Measurements from ENCODE around the gene MRPL52. TPM values are rescaled to one million over a fixed set of nuclear protein-coding genes. Genes with fewer than 3 reads are reported as not detected.

Gene MRPL52
- total RNA-seq, 1 donor from 2014 or later: 137 TPM

DNA sequence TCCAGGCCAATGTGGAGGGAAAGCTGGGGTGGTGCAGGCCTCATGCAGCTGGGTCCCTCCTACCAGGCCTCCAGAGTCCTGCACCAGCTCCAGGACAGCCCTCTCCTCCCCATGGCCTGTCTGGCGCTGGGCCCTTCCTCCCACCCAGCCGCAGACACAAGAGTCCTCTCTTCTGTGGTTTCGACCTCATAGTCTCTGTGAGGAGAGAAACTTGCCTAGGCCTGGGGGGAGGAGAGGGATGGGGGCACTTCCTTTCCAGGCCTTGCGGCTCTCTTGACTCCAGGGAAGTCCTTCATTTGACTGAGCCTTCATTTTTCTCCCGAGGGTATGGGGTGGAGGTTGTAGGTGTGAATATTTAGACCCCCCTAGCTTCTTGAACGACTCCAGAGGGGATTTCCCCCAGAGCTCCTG is 8.9 kb downstream of the MRPL52 start:
- Mint-ChIP-seq H3K4me1 (peaks cover 31% of the 10 kb centered on the region), H3K4me3 (peak overlapping the region; percentile 90), H3K9me3 (no peaks in the 10 kb centered on the region), H3K27ac (ENCODE audit: unreplicated experiment) (no peak overlapping the region), H3K36me3 (ENCODE audit: low read depth) (peaks cover 15% of the 10 kb centered on the region), H3K27me3 (ENCODE audit: low read depth) (peaks cover 33% of the 10 kb centered on the region)
- DNase-seq (ENCODE audit: low read depth, low spot score): no peak
- no peak for TF ChIP-seq CTCF (conservative IDR thresholded peaks at IDR 0.05)

DNA sequence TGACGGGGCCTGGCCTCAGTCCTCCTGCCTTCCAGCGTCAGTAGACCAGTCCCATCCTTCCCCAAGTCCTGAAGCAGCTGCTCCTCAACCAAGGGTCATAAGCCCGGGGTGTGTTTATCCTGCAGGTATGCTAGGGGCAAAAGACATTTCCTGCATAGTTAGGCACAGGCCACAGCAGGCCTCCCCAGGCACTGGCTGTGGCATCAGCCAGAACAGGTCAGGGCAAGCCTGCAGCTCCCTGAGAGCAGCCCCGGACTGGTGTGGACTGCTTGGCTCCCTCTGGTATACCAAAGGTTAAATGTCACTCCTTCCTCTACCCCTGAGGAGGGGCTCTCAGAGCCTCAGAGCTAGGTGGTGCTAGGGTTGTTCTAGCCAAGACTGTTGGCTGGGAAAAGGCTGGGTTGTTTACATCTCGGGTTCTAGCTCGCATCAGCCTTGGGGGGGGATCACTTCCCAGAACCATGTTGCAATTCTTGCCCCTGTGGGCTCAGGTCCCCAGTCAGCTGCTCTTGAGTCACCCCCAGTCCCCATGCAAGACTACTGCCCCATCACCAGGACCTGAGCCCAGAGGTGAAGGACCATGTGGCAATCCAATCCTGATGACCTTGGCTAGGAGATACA is 9.6 kb downstream of the MRPL52 start:
- TF ChIP-seq CTCF (conservative IDR thresholded peaks at IDR 0.05): no peak
- peaks cover 31% of the 10 kb centered on the region for H3K4me1 Mint-ChIP-seq
- peaks cover 15% of the 10 kb centered on the region for H3K36me3 Mint-ChIP-seq (ENCODE audit: low read depth)
- peaks cover 33% of the 10 kb centered on the region for H3K27me3 Mint-ChIP-seq (ENCODE audit: low read depth)
- no peaks in the 10 kb centered on the region for H3K9me3 Mint-ChIP-seq
- H3K27ac Mint-ChIP-seq (ENCODE audit: unreplicated experiment): no peak overlapping the region
- DNase-seq (ENCODE audit: low read depth, low spot score): no peak
- H3K4me3 Mint-ChIP-seq: peak overlapping the region; percentile 90

GRCh38 chr14:22841311-22841710 is 11.6 kb downstream of the MRPL52 start:
- Mint-ChIP-seq H3K4me1 (peaks cover 26% of the 10 kb centered on the region), H3K36me3 (ENCODE audit: low read depth) (peaks cover 6% of the 10 kb centered on the region), H3K4me3 (no peak overlapping the region), H3K27me3 (ENCODE audit: low read depth) (peaks cover 22% of the 10 kb centered on the region), H3K9me3 (no peaks in the 10 kb centered on the region), H3K27ac (ENCODE audit: unreplicated experiment) (no peak overlapping the region)
- DNase-seq (ENCODE audit: low read depth, low spot score): no peak
- no peak for TF ChIP-seq CTCF (conservative IDR thresholded peaks at IDR 0.05)

DNA sequence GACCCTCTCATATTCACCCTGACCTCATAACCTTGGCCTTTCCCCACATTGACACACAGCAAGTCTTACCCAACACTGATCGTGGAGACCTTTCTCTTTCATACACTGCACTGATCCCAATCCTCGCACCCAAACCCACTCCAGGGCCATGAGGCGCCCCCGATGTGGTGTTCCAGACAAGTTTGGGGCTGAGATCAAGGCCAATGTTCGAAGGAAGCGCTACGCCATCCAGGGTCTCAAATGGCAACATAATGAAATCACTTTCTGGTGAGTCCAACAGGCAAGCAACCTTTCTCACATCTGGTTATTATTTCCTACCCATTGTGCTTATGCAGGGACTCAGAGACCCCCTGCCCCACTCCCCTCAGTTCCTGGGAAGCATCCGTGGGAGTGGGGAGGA is 12.1 kb downstream of the MRPL52 start:
- no peak for DNase-seq (ENCODE audit: low read depth, low spot score)
- no peak overlapping the region for H3K4me3 Mint-ChIP-seq
- no peak for TF ChIP-seq CTCF (conservative IDR thresholded peaks at IDR 0.05)
- peaks cover 6% of the 10 kb centered on the region for H3K36me3 Mint-ChIP-seq (ENCODE audit: low read depth)
- no peak overlapping the region for H3K27ac Mint-ChIP-seq (ENCODE audit: unreplicated experiment)
- peaks cover 25% of the 10 kb centered on the region for H3K4me1 Mint-ChIP-seq
- H3K9me3 Mint-ChIP-seq: no peaks in the 10 kb centered on the region
- peaks cover 18% of the 10 kb centered on the region for H3K27me3 Mint-ChIP-seq (ENCODE audit: low read depth)

GRCh38 chr14:22842211-22843122 is 12.8 kb downstream of the MRPL52 start:
- no peak for TF ChIP-seq CTCF (conservative IDR thresholded peaks at IDR 0.05)
- Mint-ChIP-seq H3K27ac (ENCODE audit: unreplicated experiment) (no peak overlapping the region), H3K9me3 (no peaks in the 10 kb centered on the region), H3K4me1 (peaks cover 22% of the 10 kb centered on the region), H3K27me3 (ENCODE audit: low read depth) (peaks cover 11% of the 10 kb centered on the region), H3K36me3 (ENCODE audit: low read depth) (peaks cover 6% of the 10 kb centered on the region), H3K4me3 (peak overlapping the region; percentile 23)
- DNase-seq (ENCODE audit: low read depth, low spot score): no peak

Measured in neural crest cell (in vitro differentiated cells).